Measurements from ENCODE around the gene S100B.

Gene S100B

GRCh38 chr21:46557919-46558392 is 46.9 kb downstream of the S100B start:
- no peak overlapping the region for H3K4me3 ChIP-seq (replicated peaks; ENCODE audit: low read depth, low read length)
- TF ChIP-seq, protein P1, sequence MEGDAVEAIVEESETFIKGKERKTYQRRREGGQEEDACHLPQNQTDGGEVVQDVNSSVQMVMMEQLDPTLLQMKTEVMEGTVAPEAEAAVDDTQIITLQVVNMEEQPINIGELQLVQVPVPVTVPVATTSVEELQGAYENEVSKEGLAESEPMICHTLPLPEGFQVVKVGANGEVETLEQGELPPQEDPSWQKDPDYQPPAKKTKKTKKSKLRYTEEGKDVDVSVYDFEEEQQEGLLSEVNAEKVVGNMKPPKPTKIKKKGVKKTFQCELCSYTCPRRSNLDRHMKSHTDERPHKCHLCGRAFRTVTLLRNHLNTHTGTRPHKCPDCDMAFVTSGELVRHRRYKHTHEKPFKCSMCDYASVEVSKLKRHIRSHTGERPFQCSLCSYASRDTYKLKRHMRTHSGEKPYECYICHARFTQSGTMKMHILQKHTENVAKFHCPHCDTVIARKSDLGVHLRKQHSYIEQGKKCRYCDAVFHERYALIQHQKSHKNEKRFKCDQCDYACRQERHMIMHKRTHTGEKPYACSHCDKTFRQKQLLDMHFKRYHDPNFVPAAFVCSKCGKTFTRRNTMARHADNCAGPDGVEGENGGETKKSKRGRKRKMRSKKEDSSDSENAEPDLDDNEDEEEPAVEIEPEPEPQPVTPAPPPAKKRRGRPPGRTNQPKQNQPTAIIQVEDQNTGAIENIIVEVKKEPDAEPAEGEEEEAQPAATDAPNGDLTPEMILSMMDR (IDR thresholded peaks at IDR 0.05; ENCODE audit: low read depth, low read length, missing control alignments), result no peak
- DNase-seq (ENCODE audit: extremely low read depth, low read depth), result no peak

- DNase-seq (ENCODE audit: extremely low read depth, low read depth), result no peak
- H3K4me3 ChIP-seq (replicated peaks; ENCODE audit: low read depth, low read length), result no peak overlapping the region
- TF ChIP-seq, protein P1 (IDR thresholded peaks at IDR 0.05; ENCODE audit: low read depth, low read length, missing control alignments), result no peak
Measured at GRCh38 chr21:46557469-46557868, 47.4 kb downstream of the S100B start.

DNA sequence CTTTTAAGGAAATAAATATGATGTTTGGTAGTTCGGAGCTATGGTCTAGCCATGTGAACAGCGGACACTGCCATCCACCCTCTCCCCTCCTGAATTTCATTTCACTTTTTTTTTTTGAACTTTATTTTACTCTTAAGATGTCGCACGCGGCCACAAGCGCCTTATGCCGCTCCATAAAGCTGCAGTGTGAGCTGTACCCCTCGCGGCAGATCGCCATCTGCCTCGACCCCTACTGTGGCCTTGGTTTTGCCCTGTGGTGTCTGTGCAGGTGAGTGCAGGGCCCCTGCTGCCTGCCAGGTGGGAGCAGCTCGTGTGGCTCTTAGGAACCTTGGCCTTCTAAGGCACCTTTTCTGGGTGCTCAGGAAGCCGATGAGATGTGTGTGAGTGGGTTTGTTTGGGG is 48.1 kb downstream of the S100B start:
- no peak for DNase-seq (ENCODE audit: extremely low read depth, low read depth)
- TF ChIP-seq, protein P1 (IDR thresholded peaks at IDR 0.05; ENCODE audit: low read depth, low read length, missing control alignments), result no peak
- H3K4me3 ChIP-seq (replicated peaks; ENCODE audit: low read depth, low read length), result no peak overlapping the region

GRCh38 chr21:46555678-46556077 is 49.2 kb downstream of the S100B start:
- H3K4me3 ChIP-seq (replicated peaks; ENCODE audit: low read depth, low read length), result no peak overlapping the region
- TF ChIP-seq, protein P1 (IDR thresholded peaks at IDR 0.05; ENCODE audit: low read depth, low read length, missing control alignments), result no peak
- no peak for DNase-seq (ENCODE audit: extremely low read depth, low read depth)

DNA sequence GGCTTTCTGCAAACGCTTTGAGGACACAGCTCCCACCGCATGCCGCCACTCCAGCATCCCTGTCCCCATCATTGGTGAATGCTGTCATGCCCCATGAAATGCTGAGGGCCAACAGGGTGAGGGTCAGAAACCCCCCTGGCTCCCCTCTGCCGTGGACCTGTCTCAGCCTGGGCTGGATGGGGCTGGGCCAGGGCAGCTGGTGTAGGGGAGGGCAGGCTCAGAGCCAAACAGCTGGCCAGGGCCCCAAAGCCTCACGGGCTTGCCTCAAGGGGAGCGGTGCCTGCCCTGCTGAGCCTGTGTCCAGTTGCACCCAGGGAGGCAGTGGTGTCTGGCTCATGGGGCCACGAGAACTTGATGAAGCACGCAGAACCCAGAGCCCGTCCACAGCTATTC is 49.7 kb downstream of the S100B start:
- TF ChIP-seq, protein P1 (IDR thresholded peaks at IDR 0.05; ENCODE audit: low read depth, low read length, missing control alignments), result no peak
- DNase-seq (ENCODE audit: extremely low read depth, low read depth), result no peak
- H3K4me3 ChIP-seq (replicated peaks; ENCODE audit: low read depth, low read length), result no peak overlapping the region

- no peak overlapping the region for H3K4me3 ChIP-seq (replicated peaks; ENCODE audit: low read depth, low read length)
- DNase-seq (ENCODE audit: extremely low read depth, low read depth), result no peak
- TF ChIP-seq, protein P1 (IDR thresholded peaks at IDR 0.05; ENCODE audit: low read depth, low read length, missing control alignments), result no peak
Measured at GRCh38 chr21:46554431-46555224, 50.3 kb downstream of the S100B start.

Measured in HFF-Myc (cell line).